GM12865 (cell line): ENCODE measurements around the gene GBP3.

ENCODE experiments used
- DNase-seq: peaks from one replicate; pipeline ENCODE4 v3.0.0; 2010; ENCODE audit warnings: low read depth
- H3K4me3 ChIP-seq: 2 replicates; pipeline ENCODE4 v1.5.1; 2011; ENCODE audit warnings: mild to moderate bottlenecking, low read depth, low read length, control low read depth
- TF ChIP-seq, protein P1 (sequence below): IDR thresholded peaks from 2 replicates; pipeline ENCODE4 v1.5.1; 2011; ENCODE audit warnings: low read length, control low read depth, low read depth, inconsistent platforms; ENCODE audit not compliant: insufficient read depth; ENCODE audit errors: missing control alignments

The GBP3 gene

DNA sequence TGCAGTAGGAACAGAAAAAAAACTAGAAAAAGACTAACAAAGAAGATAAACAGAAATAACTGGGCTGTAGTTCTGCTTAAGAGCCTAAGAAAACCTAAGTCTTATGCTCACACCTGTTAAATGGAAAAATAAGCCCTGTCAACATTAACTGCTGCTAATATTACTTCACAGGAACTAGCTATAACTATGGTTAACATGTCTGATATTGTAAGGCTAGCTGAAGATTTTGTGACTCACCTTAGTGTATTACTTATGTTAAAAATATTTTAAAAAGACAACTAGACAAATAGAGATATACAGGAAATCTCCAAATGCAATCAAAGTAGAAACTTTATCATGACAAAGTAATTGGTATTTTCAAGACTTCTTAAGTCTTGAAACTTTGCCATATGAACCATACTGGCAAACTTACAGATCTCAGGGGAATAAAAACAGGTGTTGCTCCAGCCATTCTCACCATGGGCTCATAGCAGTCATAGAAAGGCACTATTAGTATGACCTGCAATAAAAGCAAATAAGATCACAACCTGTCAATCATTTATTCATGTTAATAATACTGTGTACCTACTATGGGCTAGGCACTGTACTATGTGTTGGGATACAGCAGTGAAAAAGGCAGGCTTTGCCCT, 60.9 kb downstream of the GBP3 start:
- no peak overlapping the region for H3K4me3 ChIP-seq
- DNase-seq = no peak
- TF ChIP-seq, protein P1, sequence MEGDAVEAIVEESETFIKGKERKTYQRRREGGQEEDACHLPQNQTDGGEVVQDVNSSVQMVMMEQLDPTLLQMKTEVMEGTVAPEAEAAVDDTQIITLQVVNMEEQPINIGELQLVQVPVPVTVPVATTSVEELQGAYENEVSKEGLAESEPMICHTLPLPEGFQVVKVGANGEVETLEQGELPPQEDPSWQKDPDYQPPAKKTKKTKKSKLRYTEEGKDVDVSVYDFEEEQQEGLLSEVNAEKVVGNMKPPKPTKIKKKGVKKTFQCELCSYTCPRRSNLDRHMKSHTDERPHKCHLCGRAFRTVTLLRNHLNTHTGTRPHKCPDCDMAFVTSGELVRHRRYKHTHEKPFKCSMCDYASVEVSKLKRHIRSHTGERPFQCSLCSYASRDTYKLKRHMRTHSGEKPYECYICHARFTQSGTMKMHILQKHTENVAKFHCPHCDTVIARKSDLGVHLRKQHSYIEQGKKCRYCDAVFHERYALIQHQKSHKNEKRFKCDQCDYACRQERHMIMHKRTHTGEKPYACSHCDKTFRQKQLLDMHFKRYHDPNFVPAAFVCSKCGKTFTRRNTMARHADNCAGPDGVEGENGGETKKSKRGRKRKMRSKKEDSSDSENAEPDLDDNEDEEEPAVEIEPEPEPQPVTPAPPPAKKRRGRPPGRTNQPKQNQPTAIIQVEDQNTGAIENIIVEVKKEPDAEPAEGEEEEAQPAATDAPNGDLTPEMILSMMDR = no peak

- no peak overlapping the region for H3K4me3 ChIP-seq
- TF ChIP-seq, protein P1 = no peak
- no peak for DNase-seq
Measured at GRCh38 chr1:88961081-88961480, 61.6 kb downstream of the GBP3 start.
